ENCODE measurements around the gene GOSR2.

The GOSR2 gene

DNA sequence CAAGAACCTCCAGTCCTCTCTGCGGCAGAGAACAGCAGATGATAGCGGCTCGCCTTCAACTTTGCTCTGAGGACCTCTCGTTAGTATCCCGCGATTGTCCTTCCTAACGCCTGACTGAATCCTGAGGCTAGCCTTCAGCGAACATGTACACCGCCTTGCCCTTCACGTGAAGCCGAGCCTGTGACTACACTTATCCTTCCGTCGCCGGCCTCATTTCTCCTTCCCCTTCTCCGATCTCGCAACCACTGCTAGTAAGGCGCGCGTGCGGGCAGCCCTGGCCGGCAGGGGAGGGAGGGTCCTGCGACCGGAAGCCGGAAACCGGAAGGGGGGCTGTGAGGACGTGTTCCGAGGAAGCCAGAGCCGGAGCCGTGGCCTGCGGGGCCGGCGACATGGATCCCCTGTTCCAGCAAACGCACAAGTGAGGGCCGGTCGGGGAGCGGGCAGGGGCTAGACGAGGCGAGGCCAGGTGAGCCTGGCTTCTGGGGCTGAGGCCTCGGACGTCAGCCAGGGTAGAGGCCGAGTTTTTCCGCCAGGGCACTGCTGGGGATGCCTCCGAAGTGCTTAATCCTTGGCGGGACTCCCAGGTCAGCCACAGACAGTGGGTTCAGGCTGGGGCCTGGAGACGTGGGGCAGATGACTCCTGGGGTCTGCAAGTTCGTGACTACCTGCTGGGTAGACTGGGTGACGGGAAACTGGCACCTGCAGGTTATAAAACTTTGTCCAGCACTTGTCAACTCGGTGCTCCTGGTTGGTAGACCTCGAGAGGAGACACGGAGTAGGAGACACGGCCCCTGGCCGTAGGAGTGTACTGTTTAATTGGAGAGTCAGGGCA is at the start of gene GOSR2:
Gene GOSR2, plus strand, starts transcription at position 357 of the 832 bp plus-strand sequence. Its CDS starts 33 bp downstream, at position 390.
- peak within 1 kb of the TSS; percentile 74 for H3K4me3 ChIP-seq (ENCODE audit: low read depth, low read length)
- peak; percentile 94 for DNase-seq (ENCODE audit: low read depth)
- TF ChIP-seq, protein P1, sequence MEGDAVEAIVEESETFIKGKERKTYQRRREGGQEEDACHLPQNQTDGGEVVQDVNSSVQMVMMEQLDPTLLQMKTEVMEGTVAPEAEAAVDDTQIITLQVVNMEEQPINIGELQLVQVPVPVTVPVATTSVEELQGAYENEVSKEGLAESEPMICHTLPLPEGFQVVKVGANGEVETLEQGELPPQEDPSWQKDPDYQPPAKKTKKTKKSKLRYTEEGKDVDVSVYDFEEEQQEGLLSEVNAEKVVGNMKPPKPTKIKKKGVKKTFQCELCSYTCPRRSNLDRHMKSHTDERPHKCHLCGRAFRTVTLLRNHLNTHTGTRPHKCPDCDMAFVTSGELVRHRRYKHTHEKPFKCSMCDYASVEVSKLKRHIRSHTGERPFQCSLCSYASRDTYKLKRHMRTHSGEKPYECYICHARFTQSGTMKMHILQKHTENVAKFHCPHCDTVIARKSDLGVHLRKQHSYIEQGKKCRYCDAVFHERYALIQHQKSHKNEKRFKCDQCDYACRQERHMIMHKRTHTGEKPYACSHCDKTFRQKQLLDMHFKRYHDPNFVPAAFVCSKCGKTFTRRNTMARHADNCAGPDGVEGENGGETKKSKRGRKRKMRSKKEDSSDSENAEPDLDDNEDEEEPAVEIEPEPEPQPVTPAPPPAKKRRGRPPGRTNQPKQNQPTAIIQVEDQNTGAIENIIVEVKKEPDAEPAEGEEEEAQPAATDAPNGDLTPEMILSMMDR (IDR thresholded peaks at IDR 0.05; ENCODE audit: insufficient read depth, low read depth, low read length, missing control alignments), result no peak

DNA sequence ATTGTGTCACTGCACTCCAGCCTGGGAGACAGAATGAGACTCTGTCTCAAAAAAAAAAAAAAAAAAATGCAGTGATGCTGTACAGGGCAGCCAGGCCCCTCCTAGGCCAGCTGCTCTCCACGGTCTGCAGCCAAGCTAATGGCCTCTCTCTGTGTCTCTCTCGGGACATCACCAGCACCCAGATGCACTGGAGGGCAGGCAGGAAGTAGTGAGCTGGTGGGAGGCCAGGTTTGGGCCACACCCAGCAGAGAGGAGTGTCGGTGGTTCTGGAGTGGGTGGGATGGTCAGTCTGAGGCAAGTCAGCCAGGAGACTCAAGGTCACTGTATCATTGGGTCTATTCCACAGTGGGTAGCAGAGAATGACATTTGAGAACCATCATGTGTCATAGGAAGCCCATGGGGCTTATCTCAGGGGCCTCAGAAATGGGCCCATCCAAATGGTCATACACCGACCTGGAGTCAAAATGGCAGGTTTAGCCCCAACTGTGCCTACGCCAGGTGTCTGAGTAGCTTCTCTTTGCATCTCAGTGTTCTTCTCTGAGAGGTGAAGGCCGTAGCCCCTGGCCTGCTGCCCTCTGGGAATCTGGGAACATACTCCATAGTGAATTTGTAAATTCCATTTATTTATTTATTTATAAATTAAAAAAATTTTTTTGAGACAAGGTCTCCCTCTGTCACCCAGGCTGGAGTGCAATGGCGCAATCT is 48.9 kb upstream of the GOSR2 start:
- TF ChIP-seq, protein P1 (IDR thresholded peaks at IDR 0.05; ENCODE audit: insufficient read depth, low read depth, low read length, missing control alignments), result no peak
- no peak for DNase-seq (ENCODE audit: low read depth)
- no peak overlapping the region for H3K4me3 ChIP-seq (ENCODE audit: low read depth, low read length)

GRCh38 chr17:46874906-46875305 is 48.1 kb upstream of the GOSR2 start:
- H3K4me3 ChIP-seq (ENCODE audit: low read depth, low read length), result no peak overlapping the region
- TF ChIP-seq, protein P1 (IDR thresholded peaks at IDR 0.05; ENCODE audit: insufficient read depth, low read depth, low read length, missing control alignments), result no peak
- DNase-seq (ENCODE audit: low read depth), result no peak

DNA sequence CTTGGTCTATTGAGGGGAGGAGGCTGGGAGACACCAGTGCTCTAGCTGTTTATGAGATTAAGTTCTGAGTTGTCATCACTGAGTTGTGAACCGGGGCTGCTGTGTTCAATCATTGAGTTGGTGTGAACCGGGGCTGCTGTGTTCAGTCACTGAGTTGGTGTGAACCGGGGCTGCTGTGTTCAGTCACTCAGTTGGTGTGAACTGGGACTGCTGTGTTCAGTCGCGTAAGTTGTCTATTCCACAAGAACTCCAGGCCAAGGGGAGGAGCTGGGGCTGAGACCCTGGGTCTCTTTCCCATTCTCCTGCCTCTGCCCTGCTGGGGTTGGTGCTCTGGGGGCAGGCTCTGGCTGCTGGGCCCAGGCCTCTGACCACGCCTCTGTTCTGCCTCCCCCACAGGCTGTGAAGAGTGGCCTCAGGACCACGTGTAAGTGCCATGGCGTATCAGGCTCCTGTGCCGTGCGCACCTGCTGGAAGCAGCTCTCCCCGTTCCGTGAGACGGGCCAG is 47.1 kb upstream of the GOSR2 start:
- DNase-seq (ENCODE audit: low read depth), result no peak
- no peak overlapping the region for H3K4me3 ChIP-seq (ENCODE audit: low read depth, low read length)
- TF ChIP-seq, protein P1 (IDR thresholded peaks at IDR 0.05; ENCODE audit: insufficient read depth, low read depth, low read length, missing control alignments), result no peak

- peak; percentile 48 for DNase-seq (ENCODE audit: low read depth)
- TF ChIP-seq, protein P1 (IDR thresholded peaks at IDR 0.05; ENCODE audit: insufficient read depth, low read depth, low read length, missing control alignments), result peak; percentile 66
- no peak overlapping the region for H3K4me3 ChIP-seq (ENCODE audit: low read depth, low read length)
These were observed 46.5 kb upstream of the GOSR2 start for GRCh38 chr17:46876353-46876887.

GRCh38 chr17:46876926-46877325 is 46.0 kb upstream of the GOSR2 start:
- TF ChIP-seq, protein P1 (IDR thresholded peaks at IDR 0.05; ENCODE audit: insufficient read depth, low read depth, low read length, missing control alignments), result no peak
- H3K4me3 ChIP-seq (ENCODE audit: low read depth, low read length), result no peak overlapping the region
- DNase-seq (ENCODE audit: low read depth), result no peak

Data from GM12865 (cell line).